DOHH2 (cell line): ENCODE results near the gene DCUN1D1.

ENCODE experiments used
- CTCF ChIP-seq: fragments of 200-600 bp; sonication (generic); IDR thresholded peaks from one replicate; pipeline ENCODE4 v1.5.1; 2014; ENCODE audit warnings: antibody characterized with exemption, mild to moderate bottlenecking, low read depth, low read length; ENCODE audit not compliant: poor library complexity, severe bottlenecking
- EZH2phosphoT487 ChIP-seq: fragments of 200-600 bp; sonication (generic); IDR thresholded peaks from 2 replicates; pipeline ENCODE4 v1.6.1; 2017; ENCODE audit warnings: borderline replicate concordance, mild to moderate bottlenecking, antibody characterized with exemption, low read length, moderate library complexity, mixed read lengths

- TF ChIP-seq CTCF (no peak), EZH2phosphoT487 (no peak)
Measured at GRCh38 chr3:182949688-182950087, 30.6 kb downstream of the DCUN1D1 start.
